GM12875 (cell line): ENCODE measurements around the gene PEX7.

Experiments
- H3K4me3 ChIP-seq: one replicate; pipeline ENCODE4 v1.5.1; 2011; ENCODE audit warnings: low read depth, low read length, control low read depth
- CTCF ChIP-seq: IDR thresholded peaks from 2 replicates; pipeline ENCODE4 v1.5.1; 2011; ENCODE audit warnings: low read depth, mild to moderate bottlenecking, control low read depth, inconsistent platforms, low read length, moderate library complexity, borderline replicate concordance; ENCODE audit not compliant: insufficient read depth

PEX7 gene

DNA sequence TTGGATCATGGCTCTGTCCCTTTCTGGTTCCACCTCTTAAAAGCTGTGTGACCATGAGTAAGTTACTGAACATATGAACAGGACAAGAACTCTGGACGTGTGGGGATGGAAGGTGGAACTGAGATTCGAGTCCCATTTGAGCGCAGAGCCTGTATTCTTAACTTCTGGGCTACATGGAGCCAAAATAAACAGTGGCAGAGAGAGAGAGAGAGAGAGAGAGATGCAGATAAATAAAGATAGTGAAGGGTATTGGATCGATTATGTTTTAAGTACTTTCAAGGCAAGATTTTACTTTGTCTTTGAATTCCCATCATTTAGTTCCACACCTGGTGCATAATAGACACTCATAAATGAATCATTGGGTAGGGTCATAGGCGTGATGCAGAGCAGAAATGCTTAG, 139.5 kb downstream of the PEX7 start:
- TF ChIP-seq CTCF = no peak
- H3K4me3 ChIP-seq = no peak overlapping the region

- no peak for TF ChIP-seq CTCF
- no peak overlapping the region for H3K4me3 ChIP-seq
Measured at GRCh38 chr6:136962661-136963060, 140.3 kb downstream of the PEX7 start.

- no peak for TF ChIP-seq CTCF
- H3K4me3 ChIP-seq = no peak overlapping the region
Measured at GRCh38 chr6:136963259-136963658, 140.9 kb downstream of the PEX7 start.
